ENCODE data around the gene EPAS1. TPM values are rescaled to one million over a fixed set of nuclear protein-coding genes. Genes with fewer than 3 reads are reported as not detected.

The EPAS1 gene
- total and polyA plus RNA-seq, 9 of the 15 experiments (the other 6 are each of a cell fraction or from before 2014, with no cell fraction given) = 0.25 to 11.2 (median 4.1) TPM

GRCh38 chr2:46314065-46314835 is 17.0 kb downstream of the EPAS1 start (continued):
- TF ChIP-seq MGA (IDR thresholded peaks at IDR 0.05) (peak; percentile 62), BRD4 (IDR thresholded peaks at IDR 0.05) (0 out of 2 replicates have a peak, but pooled peaks have one; percentile 11), ZNF707 (CRISPR knock-in tag; conservative IDR thresholded peaks at IDR 0.05) (no peak)
